Adrenal gland (tissue), 5 donors: ENCODE data around the gene ADAMTSL3.

Experiments used
- POLR2A ChIP-seq, 2 donors: fragments of 450-650 bp; IDR thresholded peaks; one replicate each; pipeline ENCODE4 v1.6.1; 2017; ENCODE audit warnings: antibody characterized with exemption in 2 of 2, mild to moderate bottlenecking in 2 of 2, moderate library complexity in 1 of 2
- TF ChIP-seq, protein P1 (sequence below), 6 experiments: fragments of 450-650 bp in 4 of 6; fragments of 200-600 bp in 2 of 6; sonication (generic) in 1 of 6; IDR thresholded peaks; 1 replicate in 5 of 6; 2 replicates in 1 of 6; pipeline versions ENCODE4 v1.5.1 to v1.8.0; 2016 to 2021; ENCODE audit warnings: antibody characterized with exemption in 6 of 6, mild to moderate bottlenecking in 2 of 6, moderate library complexity in 1 of 6
- donor health status: DM: no; HTN: no; CAD: no.

DNA sequence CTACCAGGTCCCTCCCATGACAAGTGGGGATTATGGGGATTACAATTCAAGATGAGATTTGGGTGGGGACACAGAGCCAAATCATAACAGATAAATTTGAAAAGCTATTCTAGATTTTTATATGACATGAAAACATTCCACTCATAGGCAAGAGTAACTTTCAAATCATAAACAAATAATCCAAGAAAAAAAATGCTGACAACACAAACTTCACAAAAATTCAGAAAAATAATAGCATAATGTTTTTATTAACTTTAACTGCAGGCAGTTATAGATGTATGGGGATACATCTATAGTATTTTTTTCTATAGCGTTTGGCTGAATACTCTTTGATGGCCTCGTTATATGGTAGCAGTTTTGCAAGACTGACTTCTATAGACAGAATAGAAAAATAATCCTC, 243.1 kb downstream of the ADAMTSL3 start:
- TF ChIP-seq POLR2A (IDR thresholded peaks at IDR 0.05), result no peak
- TF ChIP-seq, protein P1, sequence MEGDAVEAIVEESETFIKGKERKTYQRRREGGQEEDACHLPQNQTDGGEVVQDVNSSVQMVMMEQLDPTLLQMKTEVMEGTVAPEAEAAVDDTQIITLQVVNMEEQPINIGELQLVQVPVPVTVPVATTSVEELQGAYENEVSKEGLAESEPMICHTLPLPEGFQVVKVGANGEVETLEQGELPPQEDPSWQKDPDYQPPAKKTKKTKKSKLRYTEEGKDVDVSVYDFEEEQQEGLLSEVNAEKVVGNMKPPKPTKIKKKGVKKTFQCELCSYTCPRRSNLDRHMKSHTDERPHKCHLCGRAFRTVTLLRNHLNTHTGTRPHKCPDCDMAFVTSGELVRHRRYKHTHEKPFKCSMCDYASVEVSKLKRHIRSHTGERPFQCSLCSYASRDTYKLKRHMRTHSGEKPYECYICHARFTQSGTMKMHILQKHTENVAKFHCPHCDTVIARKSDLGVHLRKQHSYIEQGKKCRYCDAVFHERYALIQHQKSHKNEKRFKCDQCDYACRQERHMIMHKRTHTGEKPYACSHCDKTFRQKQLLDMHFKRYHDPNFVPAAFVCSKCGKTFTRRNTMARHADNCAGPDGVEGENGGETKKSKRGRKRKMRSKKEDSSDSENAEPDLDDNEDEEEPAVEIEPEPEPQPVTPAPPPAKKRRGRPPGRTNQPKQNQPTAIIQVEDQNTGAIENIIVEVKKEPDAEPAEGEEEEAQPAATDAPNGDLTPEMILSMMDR (IDR thresholded peaks at IDR 0.05), result no peak
